ENCODE measurements around the gene TRIM42.

DNA sequence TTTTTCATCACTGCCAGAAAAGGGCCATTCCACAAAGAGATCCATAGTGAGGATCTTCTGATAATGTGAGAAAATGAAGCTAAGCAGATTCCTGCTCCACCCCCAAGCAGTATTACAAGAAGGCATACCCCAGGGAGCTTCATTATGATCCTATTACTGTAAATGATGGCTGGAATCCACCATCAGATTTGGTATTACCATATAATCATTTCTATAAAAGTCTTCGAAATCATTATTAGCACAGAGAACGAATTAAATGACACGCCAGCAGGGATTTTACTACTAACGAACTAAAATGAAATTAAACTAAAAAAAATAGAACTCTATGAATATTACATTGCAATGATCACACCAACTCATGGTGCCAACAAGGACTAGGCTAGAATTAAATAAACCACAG is 24.4 kb downstream of the TRIM42 start:
- TF ChIP-seq CHD2 (IDR thresholded peaks at IDR 0.05; ENCODE audit: low read length) (no peak), KDM5A (IDR thresholded peaks at IDR 0.05; ENCODE audit: low read length) (no peak), YY1 (IDR thresholded peaks at IDR 0.05; ENCODE audit: low read depth, low read length) (no peak), TAF1 (IDR thresholded peaks at IDR 0.05; ENCODE audit: low read depth, low read length) (no peak), EZH2 (IDR thresholded peaks at IDR 0.05; ENCODE audit: low read depth, low read length, severe bottlenecking) (no peak), BCL11A (IDR thresholded peaks at IDR 0.05; ENCODE audit: low read depth in 2 of 2, low read length in 2 of 2) (no peak), TEAD4 (IDR thresholded peaks at IDR 0.05; ENCODE audit: low read depth, low read length) (no peak)
- TF ChIP-seq, protein P1, sequence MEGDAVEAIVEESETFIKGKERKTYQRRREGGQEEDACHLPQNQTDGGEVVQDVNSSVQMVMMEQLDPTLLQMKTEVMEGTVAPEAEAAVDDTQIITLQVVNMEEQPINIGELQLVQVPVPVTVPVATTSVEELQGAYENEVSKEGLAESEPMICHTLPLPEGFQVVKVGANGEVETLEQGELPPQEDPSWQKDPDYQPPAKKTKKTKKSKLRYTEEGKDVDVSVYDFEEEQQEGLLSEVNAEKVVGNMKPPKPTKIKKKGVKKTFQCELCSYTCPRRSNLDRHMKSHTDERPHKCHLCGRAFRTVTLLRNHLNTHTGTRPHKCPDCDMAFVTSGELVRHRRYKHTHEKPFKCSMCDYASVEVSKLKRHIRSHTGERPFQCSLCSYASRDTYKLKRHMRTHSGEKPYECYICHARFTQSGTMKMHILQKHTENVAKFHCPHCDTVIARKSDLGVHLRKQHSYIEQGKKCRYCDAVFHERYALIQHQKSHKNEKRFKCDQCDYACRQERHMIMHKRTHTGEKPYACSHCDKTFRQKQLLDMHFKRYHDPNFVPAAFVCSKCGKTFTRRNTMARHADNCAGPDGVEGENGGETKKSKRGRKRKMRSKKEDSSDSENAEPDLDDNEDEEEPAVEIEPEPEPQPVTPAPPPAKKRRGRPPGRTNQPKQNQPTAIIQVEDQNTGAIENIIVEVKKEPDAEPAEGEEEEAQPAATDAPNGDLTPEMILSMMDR (IDR thresholded peaks at IDR 0.05; ENCODE audit: control extremely low read depth in 1 of 3, insufficient read depth in 1 of 3, low read depth in 1 of 3, low read length in 3 of 3) = no peak
- TF ChIP-seq, protein P2, sequence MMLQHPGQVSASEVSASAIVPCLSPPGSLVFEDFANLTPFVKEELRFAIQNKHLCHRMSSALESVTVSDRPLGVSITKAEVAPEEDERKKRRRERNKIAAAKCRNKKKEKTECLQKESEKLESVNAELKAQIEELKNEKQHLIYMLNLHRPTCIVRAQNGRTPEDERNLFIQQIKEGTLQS (IDR thresholded peaks at IDR 0.05; ENCODE audit: insufficient read depth, low read depth, low read length) = no peak
- TF ChIP-seq, protein P3, sequence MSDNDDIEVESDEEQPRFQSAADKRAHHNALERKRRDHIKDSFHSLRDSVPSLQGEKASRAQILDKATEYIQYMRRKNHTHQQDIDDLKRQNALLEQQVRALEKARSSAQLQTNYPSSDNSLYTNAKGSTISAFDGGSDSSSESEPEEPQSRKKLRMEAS (IDR thresholded peaks at IDR 0.05) = no peak
